ENCODE results near the gene NOLC1. TPM values are rescaled to one million over a fixed set of nuclear protein-coding genes. Genes with fewer than 3 reads are reported as not detected.

Gene NOLC1
- polyA plus RNA-seq, 3 donors = 10.0 to 32.1 (median 19.3) TPM

GRCh38 chr10:102185272-102185671 lies 33.1 kb downstream of the NOLC1 start:
- intact Hi-C loops (cut with micrococcal nuclease) = no loop called here
- Histone ChIP-seq H3K4me3 (replicated peaks in 1 of 3; ENCODE audit: low read depth in 2 of 3, low read length in 3 of 3) (no peak overlapping the region), H3K27ac (ENCODE audit: low read depth in 1 of 2, low read length in 2 of 2) (no peak overlapping the region), H3K79me2 (ENCODE audit: insufficient read depth, low read length) (no peaks in the 10 kb centered on the region), H3K4me2 (replicated peaks; ENCODE audit: extremely low read depth, low read length, poor library complexity, severe bottlenecking) (no peak overlapping the region), H3K4me1 (ENCODE audit: control insufficient read depth in 1 of 2, insufficient read depth in 2 of 2, low read length in 2 of 2) (peaks cover 2 to 11% of the 10 kb centered on the region in 2 donors), H2AFZ (ENCODE audit: insufficient read depth, low read depth, low read length, poor library complexity, severe bottlenecking) (no peak overlapping the region), H3K36me3 (replicated peaks in 1 of 2; ENCODE audit: control insufficient read depth in 1 of 2, insufficient read depth in 2 of 2, low read length in 2 of 2) (no peaks in the 10 kb centered on the region), H3K27me3 (ENCODE audit: control insufficient read depth in 2 of 2, insufficient read depth in 2 of 2, low read length in 2 of 2) (no peaks in the 10 kb centered on the region), H3K9ac (ENCODE audit: insufficient read depth, low read length, poor library complexity, severe bottlenecking) (no peak overlapping the region), H4K20me1 (ENCODE audit: insufficient read depth, low read length) (no peaks in the 10 kb centered on the region), H3K9me3 (replicated peaks in 1 of 2; ENCODE audit: control insufficient read depth in 1 of 2, insufficient read depth in 1 of 2, low read length in 2 of 2) (peaks cover 0 to 4% of the 10 kb centered on the region in 2 donors)
- H3K4me3 Mint-ChIP-seq = no peak overlapping the region
- peaks cover 1 to 5% (median 2%) of the 10 kb centered on the region in 3 donors for H3K27me3 Mint-ChIP-seq (ENCODE audit: low read depth in 3 of 3)
- H3K27ac Mint-ChIP-seq = no peak overlapping the region
- TF ChIP-seq CTCF (IDR thresholded peaks at IDR 0.05) = no peak
- peaks cover 3 to 16% (median 6%) of the 10 kb centered on the region in 7 donors for H3K9me3 Mint-ChIP-seq
- no CpG with 5 or more reads among the region's 2 CpGs for WGBS (ENCODE audit: insufficient coverage)
- H3K4me1 Mint-ChIP-seq = peaks cover 13% of the 10 kb centered on the region
- H3K36me3 Mint-ChIP-seq = no peaks in the 10 kb centered on the region
- DNase-seq = no peak

GRCh38 chr10:102185811-102186527 lies 33.8 kb downstream of the NOLC1 start:
- no peaks in the 10 kb centered on the region for H3K79me2 ChIP-seq (ENCODE audit: insufficient read depth, low read length)
- Mint-ChIP-seq H3K36me3 (no peaks in the 10 kb centered on the region), H3K4me1 (peaks cover 13% of the 10 kb centered on the region), H3K9me3 (peaks cover 4 to 21% (median 10%) of the 10 kb centered on the region in 7 donors), H3K4me3 (no peak overlapping the region), H3K27ac (no peak overlapping the region), H3K27me3 (ENCODE audit: low read depth in 3 of 3) (peaks cover 2 to 5% (median 3%) of the 10 kb centered on the region in 3 donors)
- WGBS (ENCODE audit: insufficient coverage) = 92% methylated on average over 8 of the region's 15 CpGs
- H3K27me3 ChIP-seq (ENCODE audit: control insufficient read depth in 2 of 2, insufficient read depth in 2 of 2, low read length in 2 of 2) = no peaks in the 10 kb centered on the region
- H3K9me3 ChIP-seq (replicated peaks in 1 of 2; ENCODE audit: control insufficient read depth in 1 of 2, insufficient read depth in 1 of 2, low read length in 2 of 2) = peaks cover 0 to 11% of the 10 kb centered on the region in 2 donors
- H3K36me3 ChIP-seq (replicated peaks in 1 of 2; ENCODE audit: control insufficient read depth in 1 of 2, insufficient read depth in 2 of 2, low read length in 2 of 2) = no peaks in the 10 kb centered on the region
- H3K4me2 ChIP-seq (replicated peaks; ENCODE audit: extremely low read depth, low read length, poor library complexity, severe bottlenecking) = no peak overlapping the region
- H2AFZ ChIP-seq (ENCODE audit: insufficient read depth, low read depth, low read length, poor library complexity, severe bottlenecking) = no peak overlapping the region
- peaks cover 2 to 11% of the 10 kb centered on the region in 2 donors for H3K4me1 ChIP-seq (ENCODE audit: control insufficient read depth in 1 of 2, insufficient read depth in 2 of 2, low read length in 2 of 2)
- no peak overlapping the region for H3K9ac ChIP-seq (ENCODE audit: insufficient read depth, low read length, poor library complexity, severe bottlenecking)
- DNase-seq = no peak
- TF ChIP-seq CTCF (IDR thresholded peaks at IDR 0.05) = no peak
- H3K4me3 ChIP-seq (replicated peaks in 1 of 3; ENCODE audit: low read depth in 2 of 3, low read length in 3 of 3) = no peak overlapping the region
- H4K20me1 ChIP-seq (ENCODE audit: insufficient read depth, low read length) = no peaks in the 10 kb centered on the region
- no peak overlapping the region for H3K27ac ChIP-seq (ENCODE audit: low read depth in 1 of 2, low read length in 2 of 2)
- intact Hi-C loops (cut with micrococcal nuclease) = no loop called here

All from CD14-positive monocyte (primary cell).